Astrocyte of the cerebellum (primary cell): ENCODE results near the gene YPEL5.

Experiments
- DNase-seq: peaks from one replicate; pipeline ENCODE4 v3.0.0-alpha.2; 2011; ENCODE audit warnings: low read depth
- H3K4me3 ChIP-seq: 2 replicates; pipeline ENCODE4 v1.5.1; 2011; ENCODE audit warnings: mild to moderate bottlenecking, low read depth, low read length, moderate library complexity
- CTCF ChIP-seq: IDR thresholded peaks from 2 replicates; pipeline ENCODE4 v1.5.1; 2012; ENCODE audit warnings: low read length, low read depth, moderate library complexity, mild to moderate bottlenecking; ENCODE audit errors: missing control alignments
- in situ Hi-C: cut with HindIII; loops from 2 replicates; pipeline ENCODE4 v1.10.0; 2017; ENCODE audit warnings: low sequenced_read_pairs

The YPEL5 gene

GRCh38 chr2:30178618-30179434 lies 32.0 kb downstream of the YPEL5 start:
- TF ChIP-seq CTCF, result no peak
- H3K4me3 ChIP-seq, result no peak overlapping the region
- DNase-seq, result no peak
- in situ Hi-C loops, result no loop called here

GRCh38 chr2:30179536-30179935 lies 32.7 kb downstream of the YPEL5 start:
- DNase-seq, result no peak
- in situ Hi-C loops, result no loop called here
- no peak for TF ChIP-seq CTCF
- H3K4me3 ChIP-seq, result no peak overlapping the region

GRCh38 chr2:30180226-30180625 lies 33.4 kb downstream of the YPEL5 start:
- TF ChIP-seq CTCF, result no peak
- H3K4me3 ChIP-seq, result no peak overlapping the region
- in situ Hi-C loops, result no loop called here
- DNase-seq, result no peak

GRCh38 chr2:30181176-30181575 lies 34.4 kb downstream of the YPEL5 start:
- no peak for TF ChIP-seq CTCF
- in situ Hi-C loops, result no loop called here

GRCh38 chr2:30184035-30184434 lies 37.2 kb downstream of the YPEL5 start:
- in situ Hi-C loops, result no loop called here
- no peak for DNase-seq
- H3K4me3 ChIP-seq, result no peak overlapping the region
- no peak for TF ChIP-seq CTCF

More at GRCh38 chr2:30181176-30181575, 34.4 kb downstream of the YPEL5 start:
- DNase-seq, result no peak
- no peak overlapping the region for H3K4me3 ChIP-seq

GRCh38 chr2:30185178-30185577 lies 38.4 kb downstream of the YPEL5 start:
- no peak for TF ChIP-seq CTCF
- no peak for DNase-seq
- H3K4me3 ChIP-seq, result no peak overlapping the region
- in situ Hi-C loops, result no loop called here
